ENCODE results near the gene NALCN.

NALCN gene

GRCh38 chr13:101035119-101035620, 381.1 kb downstream of the NALCN start:
- TF ChIP-seq CTCF (conservative IDR thresholded peaks at IDR 0.05; ENCODE audit: low read depth, low read length): no peak
- H3K4me3 ChIP-seq (ENCODE audit: low read length): no peak overlapping the region
- DNase-seq (ENCODE audit: low read depth): no peak

GRCh38 chr13:101026736-101027398, 389.4 kb downstream of the NALCN start:
- H3K4me3 ChIP-seq (ENCODE audit: low read length): no peak overlapping the region
- DNase-seq (ENCODE audit: low read depth): no peak
- no peak for TF ChIP-seq CTCF (conservative IDR thresholded peaks at IDR 0.05; ENCODE audit: low read depth, low read length)

GRCh38 chr13:101026328-101026727, 390.0 kb downstream of the NALCN start:
- no peak for DNase-seq (ENCODE audit: low read depth)
- TF ChIP-seq CTCF (conservative IDR thresholded peaks at IDR 0.05; ENCODE audit: low read depth, low read length): no peak
- H3K4me3 ChIP-seq (ENCODE audit: low read length): no peak overlapping the region

- no peak for TF ChIP-seq CTCF (conservative IDR thresholded peaks at IDR 0.05; ENCODE audit: low read depth, low read length)
- H3K4me3 ChIP-seq (ENCODE audit: low read length): no peak overlapping the region
- DNase-seq (ENCODE audit: low read depth): peak; percentile 62
These were observed 390.4 kb downstream of the NALCN start for GRCh38 chr13:101025925-101026324.

- no peak overlapping the region for H3K4me3 ChIP-seq (ENCODE audit: low read length)
- no peak for TF ChIP-seq CTCF (conservative IDR thresholded peaks at IDR 0.05; ENCODE audit: low read depth, low read length)
- no peak for DNase-seq (ENCODE audit: low read depth)
These were observed 390.8 kb downstream of the NALCN start for GRCh38 chr13:101025519-101025918.

GRCh38 chr13:101019126-101019525, 397.2 kb downstream of the NALCN start:
- DNase-seq (ENCODE audit: low read depth): no peak
- H3K4me3 ChIP-seq (ENCODE audit: low read length): no peak overlapping the region
- TF ChIP-seq CTCF (conservative IDR thresholded peaks at IDR 0.05; ENCODE audit: low read depth, low read length): no peak

- no peak overlapping the region for H3K4me3 ChIP-seq (ENCODE audit: low read length)
- TF ChIP-seq CTCF (conservative IDR thresholded peaks at IDR 0.05; ENCODE audit: low read depth, low read length): no peak
- peak; percentile 84 for DNase-seq (ENCODE audit: low read depth)
These were observed 397.6 kb downstream of the NALCN start for GRCh38 chr13:101018720-101019119.
